Suprapubic skin (tissue), 3 donors: ENCODE data around the gene BCKDK.

Experiments used
- POLR2A ChIP-seq, 2 donors: fragments of 450-650 bp; IDR thresholded peaks; one replicate each; pipeline ENCODE4 v1.6.1; 2017; ENCODE audit warnings: antibody characterized with exemption in 2 of 2, mild to moderate bottlenecking in 2 of 2, moderate library complexity in 2 of 2
- TF ChIP-seq, protein P1 (sequence below), 2 donors: fragments of 200-600 bp in 1 of 2; fragments of 450-650 bp in 1 of 2; sonication (generic) in 1 of 2; IDR thresholded peaks; one replicate each; pipeline ENCODE4 v1.5.1; 2016 to 2019; ENCODE audit warnings: antibody characterized with exemption in 2 of 2, mild to moderate bottlenecking in 1 of 2, moderate library complexity in 1 of 2

DNA sequence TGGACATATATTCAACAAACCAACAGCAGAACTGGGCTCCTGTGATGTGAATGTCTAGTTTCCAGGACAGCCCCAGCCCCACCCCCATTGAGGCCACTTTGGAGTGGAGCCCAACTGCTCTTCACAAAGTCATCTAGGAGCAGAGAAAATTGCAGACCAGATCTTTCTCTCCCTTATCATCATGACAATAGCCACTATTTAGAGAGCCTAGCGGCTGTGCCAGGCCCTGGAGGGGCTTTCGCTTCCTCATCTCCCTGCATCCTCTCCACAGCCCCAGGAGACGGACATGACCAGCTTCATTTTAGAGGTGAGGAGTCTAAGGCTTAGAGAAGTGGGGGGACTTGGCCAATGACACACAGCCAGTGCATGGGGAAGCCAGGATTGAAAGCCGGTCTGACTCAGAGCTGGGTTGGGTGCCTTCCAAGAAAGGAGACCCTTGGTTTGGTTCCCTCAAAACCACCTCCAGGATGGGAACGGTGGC, 25.9 kb downstream of the BCKDK start:
- TF ChIP-seq POLR2A (IDR thresholded peaks at IDR 0.05) = no peak
- TF ChIP-seq, protein P1, sequence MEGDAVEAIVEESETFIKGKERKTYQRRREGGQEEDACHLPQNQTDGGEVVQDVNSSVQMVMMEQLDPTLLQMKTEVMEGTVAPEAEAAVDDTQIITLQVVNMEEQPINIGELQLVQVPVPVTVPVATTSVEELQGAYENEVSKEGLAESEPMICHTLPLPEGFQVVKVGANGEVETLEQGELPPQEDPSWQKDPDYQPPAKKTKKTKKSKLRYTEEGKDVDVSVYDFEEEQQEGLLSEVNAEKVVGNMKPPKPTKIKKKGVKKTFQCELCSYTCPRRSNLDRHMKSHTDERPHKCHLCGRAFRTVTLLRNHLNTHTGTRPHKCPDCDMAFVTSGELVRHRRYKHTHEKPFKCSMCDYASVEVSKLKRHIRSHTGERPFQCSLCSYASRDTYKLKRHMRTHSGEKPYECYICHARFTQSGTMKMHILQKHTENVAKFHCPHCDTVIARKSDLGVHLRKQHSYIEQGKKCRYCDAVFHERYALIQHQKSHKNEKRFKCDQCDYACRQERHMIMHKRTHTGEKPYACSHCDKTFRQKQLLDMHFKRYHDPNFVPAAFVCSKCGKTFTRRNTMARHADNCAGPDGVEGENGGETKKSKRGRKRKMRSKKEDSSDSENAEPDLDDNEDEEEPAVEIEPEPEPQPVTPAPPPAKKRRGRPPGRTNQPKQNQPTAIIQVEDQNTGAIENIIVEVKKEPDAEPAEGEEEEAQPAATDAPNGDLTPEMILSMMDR (IDR thresholded peaks at IDR 0.05) = no peak
